Rectal smooth muscle tissue (tissue), 1 donor: ENCODE data around the gene ARHGAP26.
"Not testable (repeated sequence)": the region's sequence is repeated elsewhere in the genome, so short reads cannot be mapped to it uniquely, and the experiment has no call there.

Experiments used
- H3K27ac ChIP-seq: one replicate; pipeline ENCODE4 v1.7.0; 2013; ENCODE audit warnings: low read depth, low read length, inconsistent platforms
- H3K27me3 ChIP-seq: one replicate; pipeline ENCODE4 v1.7.0; 2013; ENCODE audit warnings: low read length; ENCODE audit not compliant: control insufficient read depth, insufficient read depth
- H3K36me3 ChIP-seq: one replicate; pipeline ENCODE4 v1.7.0; 2013; ENCODE audit warnings: low read length; ENCODE audit not compliant: control insufficient read depth, insufficient read depth
- H3K4me1 ChIP-seq: one replicate; pipeline ENCODE4 v1.7.0; 2013; ENCODE audit warnings: low read length; ENCODE audit not compliant: control insufficient read depth, insufficient read depth
- H3K4me3 ChIP-seq: one replicate; pipeline ENCODE4 v1.7.0; 2013; ENCODE audit warnings: low read length
- H3K9ac ChIP-seq: one replicate; pipeline ENCODE4 v1.7.0; 2013; ENCODE audit warnings: low read length

ARHGAP26 gene

GRCh38 chr5:143201589-143201988, 431.4 kb downstream of the ARHGAP26 start:
- Histone ChIP-seq H3K27ac (no peak overlapping the region), H3K36me3 (no peaks in the 10 kb centered on the region), H3K9ac (no peak overlapping the region)

DNA sequence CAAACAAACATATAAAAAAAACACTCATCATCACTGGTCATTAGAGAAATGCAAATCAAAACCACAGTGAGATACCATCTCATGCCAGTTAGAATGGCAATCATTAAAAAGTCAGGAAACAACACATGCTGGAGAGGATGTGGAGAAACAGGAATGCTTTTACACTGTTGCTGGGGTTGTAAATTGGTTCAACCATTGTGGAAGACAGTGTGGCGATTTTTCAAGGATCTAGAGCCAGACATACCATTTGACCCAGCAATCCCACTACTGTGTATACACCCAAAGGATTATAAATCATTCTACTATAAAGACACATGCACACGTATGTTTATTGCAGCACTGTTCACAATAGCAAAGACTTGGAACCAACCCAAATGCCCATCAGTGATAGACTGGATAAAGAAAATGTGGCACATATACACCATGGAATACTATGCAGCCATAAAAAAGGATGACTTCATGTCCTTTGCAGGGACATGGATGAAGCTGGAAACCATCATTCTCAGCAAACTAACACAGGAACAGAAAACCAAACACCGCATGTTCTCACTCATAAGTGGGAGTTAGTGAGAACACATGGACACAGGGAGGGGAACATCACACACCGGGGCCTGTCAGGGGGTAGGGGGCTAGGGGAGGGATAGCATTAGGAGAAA, 433.3 kb downstream of the ARHGAP26 start:
- not testable (repeated sequence) for H3K4me1 ChIP-seq, H3K4me3 ChIP-seq, H3K36me3 ChIP-seq, H3K9ac ChIP-seq, H3K27ac ChIP-seq, H3K27me3 ChIP-seq

More at GRCh38 chr5:143201589-143201988, 431.4 kb downstream of the ARHGAP26 start:
- peaks cover 1% of the 10 kb centered on the region for H3K4me1 ChIP-seq
- H3K4me3 ChIP-seq, result no peak overlapping the region
- no peaks in the 10 kb centered on the region for H3K27me3 ChIP-seq

GRCh38 chr5:143204474-143205246, 434.5 kb downstream of the ARHGAP26 start:
- Histone ChIP-seq H3K4me3 (no peak overlapping the region), H3K27ac (no peak overlapping the region), H3K27me3 (no peaks in the 10 kb centered on the region), H3K36me3 (no peaks in the 10 kb centered on the region), H3K4me1 (no peaks in the 10 kb centered on the region), H3K9ac (no peak overlapping the region)

DNA sequence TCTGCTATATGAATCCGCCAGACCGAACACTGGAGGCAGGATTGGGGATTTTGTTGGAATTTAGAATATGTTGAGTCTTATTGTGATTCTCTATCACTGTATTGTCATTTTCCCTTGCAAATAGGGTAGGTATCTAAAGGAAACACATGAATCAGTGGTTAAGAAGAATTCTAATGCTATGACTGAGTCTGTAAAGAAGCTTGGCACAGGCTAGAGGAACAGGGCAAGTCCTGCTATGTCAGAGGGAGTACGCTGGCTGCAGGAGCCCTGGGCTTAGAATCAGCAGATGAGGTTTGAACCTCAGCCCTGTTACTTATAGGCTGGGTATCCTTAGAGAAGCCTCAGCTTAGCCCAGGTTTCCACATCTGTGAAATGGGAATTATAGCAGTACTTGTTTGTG, 435.2 kb downstream of the ARHGAP26 start:
- H3K36me3 ChIP-seq, result no peaks in the 10 kb centered on the region
- no peaks in the 10 kb centered on the region for H3K4me1 ChIP-seq
- no peak overlapping the region for H3K4me3 ChIP-seq
- no peaks in the 10 kb centered on the region for H3K27me3 ChIP-seq
- H3K9ac ChIP-seq, result no peak overlapping the region
- no peak overlapping the region for H3K27ac ChIP-seq

DNA sequence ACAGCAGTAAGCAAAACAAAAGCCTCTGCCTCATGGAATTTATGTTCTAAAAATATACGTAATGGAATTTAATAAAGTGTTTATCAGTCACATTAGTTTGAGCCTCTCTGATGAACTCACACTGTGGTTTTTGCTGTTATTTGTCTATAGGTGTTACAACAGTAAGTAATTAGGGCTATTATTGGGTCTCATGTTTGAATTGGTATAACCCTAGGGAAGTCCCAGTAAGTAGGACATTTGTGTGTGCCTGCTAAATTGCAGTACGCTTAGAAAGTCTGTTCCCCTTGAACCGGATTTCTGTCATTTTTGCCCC, 435.7 kb downstream of the ARHGAP26 start:
- H3K36me3 ChIP-seq, result no peaks in the 10 kb centered on the region
- H3K27ac ChIP-seq, result no peak overlapping the region
- H3K4me3 ChIP-seq, result no peak overlapping the region
- no peaks in the 10 kb centered on the region for H3K27me3 ChIP-seq
- no peaks in the 10 kb centered on the region for H3K4me1 ChIP-seq
- no peak overlapping the region for H3K9ac ChIP-seq

- H3K27me3 ChIP-seq, result no peaks in the 10 kb centered on the region
Observed at GRCh38 chr5:143206196-143207053, 436.2 kb downstream of the ARHGAP26 start.

DNA sequence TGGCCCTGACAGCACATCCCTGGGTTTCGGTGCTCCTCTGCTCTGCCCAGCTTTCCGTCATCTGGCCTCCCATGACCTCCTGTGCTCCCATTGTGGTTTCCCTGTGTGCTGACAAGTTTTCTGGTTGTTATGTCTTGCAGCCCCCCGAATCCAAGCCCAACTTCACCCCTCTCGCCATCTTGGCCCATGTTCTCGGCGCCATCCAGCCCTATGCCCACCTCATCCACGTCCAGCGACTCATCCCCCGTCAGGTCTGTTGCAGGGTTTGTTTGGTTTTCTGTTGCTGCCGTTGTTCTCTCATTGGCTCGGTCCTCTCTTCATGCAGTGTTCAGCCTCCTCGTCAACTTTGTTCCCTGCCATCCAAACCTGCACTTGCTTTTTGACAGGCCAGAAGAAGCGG, 436.9 kb downstream of the ARHGAP26 start:
- H3K36me3 ChIP-seq, result no peaks in the 10 kb centered on the region
- H3K4me1 ChIP-seq, result no peaks in the 10 kb centered on the region
- no peak overlapping the region for H3K9ac ChIP-seq
- no peak overlapping the region for H3K4me3 ChIP-seq
- H3K27ac ChIP-seq, result no peak overlapping the region
- H3K27me3 ChIP-seq, result no peaks in the 10 kb centered on the region

More at GRCh38 chr5:143206196-143207053, 436.2 kb downstream of the ARHGAP26 start:
- Histone ChIP-seq H3K27ac (no peak overlapping the region), H3K4me1 (no peaks in the 10 kb centered on the region), H3K4me3 (no peak overlapping the region), H3K9ac (no peak overlapping the region), H3K36me3 (no peaks in the 10 kb centered on the region)

DNA sequence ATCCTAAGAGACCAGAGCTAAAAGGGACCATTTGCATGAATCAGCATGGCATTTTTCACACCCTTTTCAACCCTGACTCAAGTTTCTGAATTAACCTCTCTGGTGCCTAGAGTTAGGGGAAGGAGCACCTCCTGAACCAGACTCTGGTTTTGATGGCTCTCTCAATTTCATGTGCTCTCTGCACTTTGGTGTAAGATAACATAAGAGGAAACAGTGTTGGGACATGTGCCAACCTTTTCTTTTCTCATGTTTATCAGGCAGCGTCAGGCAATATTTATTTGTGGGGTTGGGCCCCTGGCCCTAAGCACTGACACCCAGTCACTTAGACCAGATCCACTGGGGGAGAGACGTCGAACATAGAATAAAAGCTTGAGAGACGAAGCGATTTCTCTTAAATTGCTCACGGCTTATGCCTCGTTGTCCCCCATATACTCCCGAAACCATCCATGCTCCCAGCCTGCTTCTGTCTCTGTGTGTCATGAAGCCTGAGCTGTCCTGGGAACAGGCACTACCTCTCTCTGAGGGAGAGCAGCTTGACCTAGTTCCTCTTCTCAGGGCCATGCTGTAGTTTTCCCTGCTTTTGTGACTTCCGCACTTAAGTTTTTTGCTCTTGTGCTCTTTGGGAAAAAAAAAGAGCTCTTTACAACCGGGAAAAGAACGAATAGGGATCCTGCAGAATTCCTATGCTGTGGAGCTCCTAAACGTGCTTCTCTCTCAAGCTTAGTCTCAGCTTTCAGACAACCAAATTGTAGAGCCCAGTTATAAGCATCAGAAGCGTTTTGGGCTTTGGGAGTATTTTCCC, 437.6 kb downstream of the ARHGAP26 start:
- Histone ChIP-seq H3K27ac (peak overlapping the region; percentile 19), H3K36me3 (no peaks in the 10 kb centered on the region), H3K9ac (no peak overlapping the region), H3K4me1 (no peaks in the 10 kb centered on the region), H3K27me3 (no peaks in the 10 kb centered on the region), H3K4me3 (no peak overlapping the region)

- H3K9ac ChIP-seq, result no peak overlapping the region
- no peak overlapping the region for H3K27ac ChIP-seq
- no peak overlapping the region for H3K4me3 ChIP-seq
- H3K27me3 ChIP-seq, result no peaks in the 10 kb centered on the region
- no peaks in the 10 kb centered on the region for H3K4me1 ChIP-seq
- H3K36me3 ChIP-seq, result no peaks in the 10 kb centered on the region
Observed at GRCh38 chr5:143208365-143208641, 438.1 kb downstream of the ARHGAP26 start.

DNA sequence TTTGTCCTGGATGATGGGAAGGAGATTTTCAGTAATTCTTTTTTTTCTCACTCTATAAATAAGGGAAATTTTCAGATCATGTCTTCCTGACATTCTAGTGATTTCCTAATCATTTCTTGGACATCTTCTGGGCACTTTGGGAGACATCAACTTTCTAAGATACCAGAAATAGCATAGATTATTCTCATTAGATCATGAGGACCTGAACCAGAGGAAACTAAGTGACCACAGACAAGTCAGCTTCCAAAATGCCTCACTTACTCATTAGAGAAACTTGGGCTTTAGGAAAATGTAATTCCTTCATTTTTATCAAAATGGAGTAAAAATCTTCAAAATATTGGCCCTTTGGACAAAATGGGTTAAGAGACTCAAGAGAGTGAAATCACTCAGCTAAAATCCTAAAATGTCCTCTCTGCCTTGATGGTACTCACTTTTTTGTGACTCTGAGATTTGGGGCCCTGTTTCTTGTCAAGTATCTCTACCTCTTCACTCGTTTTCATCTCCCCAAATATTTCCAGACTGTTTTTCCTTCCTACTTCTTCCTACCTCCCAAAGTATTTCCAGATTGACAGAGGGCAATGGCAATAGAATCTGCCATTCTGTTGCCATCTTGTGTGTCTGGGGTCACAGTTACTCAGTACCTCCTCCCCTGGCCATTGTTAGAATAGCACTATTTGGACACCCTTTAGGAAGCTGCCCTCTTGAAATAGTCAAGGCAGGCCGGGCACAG, 438.8 kb downstream of the ARHGAP26 start:
- Histone ChIP-seq H3K9ac (no peak overlapping the region), H3K27ac (no peak overlapping the region), H3K36me3 (no peaks in the 10 kb centered on the region), H3K4me3 (no peak overlapping the region), H3K27me3 (no peaks in the 10 kb centered on the region), H3K4me1 (no peaks in the 10 kb centered on the region)

GRCh38 chr5:143209881-143210395, 439.8 kb downstream of the ARHGAP26 start:
- H3K36me3 ChIP-seq, result peaks cover 3% of the 10 kb centered on the region
- H3K4me3 ChIP-seq, result no peak overlapping the region
- no peak overlapping the region for H3K9ac ChIP-seq
- no peaks in the 10 kb centered on the region for H3K4me1 ChIP-seq
- no peak overlapping the region for H3K27ac ChIP-seq
- no peaks in the 10 kb centered on the region for H3K27me3 ChIP-seq
